ENCODE results near the gene TAF7L.

TAF7L gene

DNA sequence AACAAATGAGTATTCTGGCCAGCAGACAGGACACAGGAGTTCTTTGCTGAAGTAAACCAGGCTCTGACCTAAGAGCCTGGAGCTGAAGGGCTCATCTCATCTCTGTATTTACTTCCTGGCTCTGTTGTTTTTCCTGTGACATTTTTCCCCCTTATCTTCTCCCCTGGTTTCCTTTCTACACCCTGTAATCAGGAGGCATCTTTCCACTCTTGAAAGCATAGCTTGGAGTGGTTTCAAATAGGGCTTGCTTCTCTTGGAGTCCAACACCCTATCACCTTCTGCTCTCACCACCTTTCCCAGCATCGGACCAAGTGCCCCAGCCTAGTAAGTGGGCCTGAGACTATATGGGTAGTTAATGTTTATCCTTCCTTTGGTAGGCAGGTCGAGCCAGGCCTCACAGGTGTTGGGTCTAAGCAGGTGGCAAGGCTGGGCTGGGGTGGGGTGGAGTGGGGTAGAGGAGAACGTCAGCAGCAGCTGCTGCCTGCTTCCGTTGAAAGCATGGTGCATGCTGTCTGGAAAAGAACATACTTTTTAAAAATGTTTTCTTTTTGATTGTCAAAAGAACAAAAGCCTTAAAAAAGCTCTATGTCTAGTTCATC, 70.4 kb downstream of the TAF7L start:
- DNase-seq (ENCODE audit: low read depth), result no peak

DNA sequence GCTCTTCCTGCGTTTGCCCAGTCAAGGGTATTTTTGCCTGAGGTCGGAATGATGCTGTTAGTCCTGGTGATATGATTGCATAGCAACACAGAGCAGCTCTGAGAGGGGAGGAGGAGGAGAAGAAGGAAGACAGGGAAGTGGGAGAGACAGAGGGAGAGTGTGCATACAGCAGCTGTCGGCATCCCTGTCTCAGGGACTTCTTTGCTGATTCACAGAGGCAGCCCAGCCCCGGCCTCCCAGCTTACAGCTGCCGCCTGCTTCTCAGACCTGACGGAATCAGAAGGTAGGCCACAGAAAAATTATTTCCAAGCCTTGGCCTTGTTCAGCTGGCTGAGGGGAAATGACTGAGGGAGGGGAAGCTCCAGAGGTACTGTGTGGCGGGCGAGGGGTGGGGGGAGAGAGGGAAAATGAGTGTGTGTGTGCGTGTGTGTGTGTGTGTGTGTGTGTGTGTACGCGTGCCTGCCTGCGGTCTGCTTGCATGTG, 71.2 kb downstream of the TAF7L start:
- DNase-seq (ENCODE audit: low read depth), result no peak

DNA sequence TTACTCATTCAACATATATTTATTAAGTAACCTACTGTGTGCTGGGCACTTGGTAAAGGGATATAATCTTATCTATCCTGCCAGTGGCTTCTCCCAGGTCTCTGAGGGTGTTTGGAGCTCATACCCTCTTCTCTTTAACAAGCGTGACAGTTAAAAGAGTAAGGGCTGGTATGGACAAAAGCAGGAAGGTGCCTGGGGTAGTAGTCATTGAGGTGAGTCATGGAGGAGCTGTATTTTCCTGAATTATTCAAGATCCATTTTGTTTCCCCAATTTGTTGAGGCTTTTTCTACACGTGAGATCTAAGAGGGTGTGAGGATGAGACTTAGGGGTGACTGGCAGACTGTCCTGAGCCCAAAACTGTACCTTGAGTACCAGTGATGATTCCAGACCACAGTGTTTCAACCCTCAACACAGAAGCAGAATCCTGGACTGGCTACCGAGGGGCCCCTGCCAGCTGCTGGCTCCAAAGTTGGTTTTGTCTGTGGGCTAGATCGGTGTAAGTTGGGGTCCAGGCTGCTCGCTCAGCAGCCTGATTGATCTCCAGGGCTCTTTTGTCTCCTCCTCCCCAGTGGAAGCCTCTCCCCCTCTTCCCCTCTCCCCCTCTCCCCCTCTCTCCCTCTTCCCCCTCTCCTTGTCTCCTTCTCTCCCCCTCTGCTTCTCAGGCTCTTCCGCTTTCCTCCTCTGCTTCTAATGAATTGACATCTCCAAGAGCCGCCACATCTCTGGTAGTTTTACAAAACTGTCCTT, 71.8 kb downstream of the TAF7L start, which contains the start of gene DRP2:
Gene DRP2, plus strand, starts transcription at position 671 of the 748 bp plus-strand sequence. CDS start 11,862 bp downstream, outside the sequence.
- no peak for DNase-seq (ENCODE audit: low read depth)

Measured in stimulated activated CD8-positive, alpha-beta memory T cell treated with anti-CD3 and anti-CD28 coated beads, Interleukin-7, amount 100 ng/mL, for 24 hours (primary cell).